GM12891 (cell line): Measurements from ENCODE around the gene GJA3.

Experiments
- POLR2A ChIP-seq: IDR thresholded peaks from 2 replicates; pipeline ENCODE4 v1.6.1; 2011; ENCODE audit warnings: low read depth, low read length, control low read depth
- POLR2AphosphoS5 ChIP-seq: IDR thresholded peaks from 2 replicates; pipeline ENCODE4 v1.6.1; 2011; ENCODE audit warnings: low read depth, low read length, control low read depth
- TAF1 ChIP-seq: IDR thresholded peaks from 2 replicates; pipeline ENCODE4 v1.6.1; 2011; ENCODE audit warnings: low read depth, low read length, control low read depth

DNA sequence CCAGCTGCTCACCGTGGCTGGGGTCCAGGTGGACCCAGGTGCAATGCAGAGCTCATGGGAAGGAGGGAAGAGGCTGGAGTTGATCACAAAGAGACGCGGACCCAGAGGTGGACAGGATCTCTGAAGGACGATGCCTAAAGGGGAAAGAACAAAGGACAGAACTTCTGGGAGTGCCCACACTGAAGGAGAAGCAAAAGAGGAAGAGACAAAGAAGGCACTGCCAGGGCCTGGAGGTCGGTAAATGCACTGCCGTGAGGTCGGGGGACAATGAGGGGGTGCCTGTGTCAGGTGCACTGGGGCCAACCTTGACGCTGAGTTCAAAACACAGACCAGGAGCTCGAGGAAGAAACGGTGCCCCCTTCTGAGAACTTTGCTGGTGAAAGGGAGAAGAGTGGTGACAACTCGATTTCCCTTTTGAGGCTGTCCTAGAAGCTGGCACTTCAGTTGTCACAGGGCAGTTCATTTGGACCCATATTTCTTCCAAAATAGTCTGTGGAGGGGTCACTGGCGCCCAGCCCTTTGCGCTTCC is 55.6 kb downstream of the GJA3 start:
- no peak for TF ChIP-seq POLR2A
- no peak for TF ChIP-seq POLR2AphosphoS5
- TF ChIP-seq TAF1 = no peak
